ENCODE measurements around the gene AIF1L.
"Not testable (repeated sequence)": the region's sequence is repeated elsewhere in the genome, so short reads cannot be mapped to it uniquely, and the experiment has no call there.

The AIF1L gene

GRCh38 chr9:131125038-131125287 lies 28.6 kb downstream of the AIF1L start:
- no peak for DNase-seq

- DNase-seq, result peak; percentile 52 to 83
Measured at GRCh38 chr9:131125288-131126058, 29.1 kb downstream of the AIF1L start, which contains the start of gene NUP214. Gene NUP214, plus strand, starts transcription at chr9:131125586. Its CDS starts 119 bp downstream, at chr9:131125705.

- DNase-seq, result no peak
Measured at GRCh38 chr9:131126059-131126426, 29.7 kb downstream of the AIF1L start.

- no peak for DNase-seq
Measured at GRCh38 chr9:131129183-131129582, 32.9 kb downstream of the AIF1L start.

- DNase-seq, result no peak
Measured at GRCh38 chr9:131138676-131139075, 42.3 kb downstream of the AIF1L start.

GRCh38 chr9:131140112-131140511 lies 43.8 kb downstream of the AIF1L start:
- no peak for DNase-seq

- DNase-seq, result no peak
Measured at GRCh38 chr9:131140550-131140949, 44.2 kb downstream of the AIF1L start.

GRCh38 chr9:131142160-131142559 lies 45.8 kb downstream of the AIF1L start:
- DNase-seq, result no peak

- no peak for DNase-seq
Measured at GRCh38 chr9:131144201-131144600, 47.9 kb downstream of the AIF1L start.

GRCh38 chr9:131145245-131145644 lies 48.9 kb downstream of the AIF1L start:
- DNase-seq, result no peak

- no peak for DNase-seq
Measured at GRCh38 chr9:131146186-131146585, 49.9 kb downstream of the AIF1L start.

GRCh38 chr9:131148276-131148675 lies 51.9 kb downstream of the AIF1L start:
- no peak for DNase-seq

- no peak for DNase-seq
Measured at GRCh38 chr9:131148966-131149687, 52.8 kb downstream of the AIF1L start.

GRCh38 chr9:131149688-131150053 lies 53.3 kb downstream of the AIF1L start:
- DNase-seq, result no peak

- DNase-seq, result no peak
Measured at GRCh38 chr9:131153595-131153994, 57.3 kb downstream of the AIF1L start.

- not testable (repeated sequence) for DNase-seq
Measured at GRCh38 chr9:131158673-131159072, 62.3 kb downstream of the AIF1L start.

- DNase-seq, result no peak
Measured at GRCh38 chr9:131160416-131161112, 64.2 kb downstream of the AIF1L start.

- no peak for DNase-seq
Measured at GRCh38 chr9:131161585-131161984, 65.3 kb downstream of the AIF1L start.

GRCh38 chr9:131162886-131163285 lies 66.6 kb downstream of the AIF1L start:
- no peak for DNase-seq

- DNase-seq, result no peak
Measured at GRCh38 chr9:131165523-131165922, 69.2 kb downstream of the AIF1L start.

- DNase-seq, result no peak
Measured at GRCh38 chr9:131167146-131167692, 70.9 kb downstream of the AIF1L start.

- DNase-seq, result no peak
Measured at GRCh38 chr9:131167936-131168335, 71.6 kb downstream of the AIF1L start.

- DNase-seq, result no peak
Measured at GRCh38 chr9:131169563-131170240, 73.4 kb downstream of the AIF1L start.

Data from cerebellar nuclear complex (tissue), 1 donor.